ENCODE results near the gene SLC22A16. TPM values are rescaled to one million over a fixed set of nuclear protein-coding genes. Genes with fewer than 3 reads are reported as not detected.
"Not testable (repeated sequence)": the region's sequence is repeated elsewhere in the genome, so short reads cannot be mapped to it uniquely, and the experiment has no call there.

The SLC22A16 gene
- total and polyA plus RNA-seq, 11 donors: 0.25 to 2.4 (median 1.3) TPM; not detected in 7

DNA sequence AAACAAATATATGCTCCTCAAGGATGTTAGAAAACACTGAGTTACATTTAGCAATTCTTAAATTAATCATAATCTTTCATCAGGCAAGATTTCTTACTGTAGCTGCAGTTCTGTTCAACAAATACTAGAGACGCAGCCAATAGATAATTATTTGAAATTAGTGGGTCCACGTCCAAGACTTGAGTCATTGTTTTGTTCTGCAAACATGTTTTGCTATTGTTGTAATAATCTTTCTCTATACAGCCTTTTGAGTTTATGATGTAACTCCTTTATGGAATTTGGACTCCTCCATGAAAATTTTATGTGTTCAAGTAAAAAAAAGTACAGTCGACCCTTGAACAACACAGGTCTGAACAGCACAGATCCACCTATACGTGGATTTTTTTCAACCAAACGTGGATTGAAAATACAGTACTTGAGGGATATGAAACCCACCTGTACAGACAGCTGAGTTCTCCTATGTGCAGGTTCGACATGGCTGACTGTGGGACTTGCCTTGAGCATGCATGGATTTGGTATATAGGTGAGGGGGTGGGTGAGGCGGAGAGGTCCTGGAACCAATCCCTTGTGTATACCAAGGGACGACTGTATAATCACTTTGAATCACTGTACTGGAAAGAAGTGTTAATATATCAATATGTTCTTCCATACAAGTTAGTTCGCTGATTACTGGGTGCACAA, 41.3 kb upstream of the SLC22A16 start:
- WGBS, 4 donors: 67 to 77% (median 71%) methylated on average over 9 of the region's 9 CpGs
- ATAC-seq (no peak), DNase-seq (no peak)
- Histone ChIP-seq H3K9me3 (no peaks in the 10 kb centered on the region), H3K4me1 (peaks cover 0 to 7% (median 0%) of the 10 kb centered on the region in 12 donors), H3K36me3 (no peaks in the 10 kb centered on the region), H3K4me3 (no peak overlapping the region), H3K27ac (no peak overlapping the region), H3K27me3 (no peaks in the 10 kb centered on the region)
- TF ChIP-seq, protein P1, sequence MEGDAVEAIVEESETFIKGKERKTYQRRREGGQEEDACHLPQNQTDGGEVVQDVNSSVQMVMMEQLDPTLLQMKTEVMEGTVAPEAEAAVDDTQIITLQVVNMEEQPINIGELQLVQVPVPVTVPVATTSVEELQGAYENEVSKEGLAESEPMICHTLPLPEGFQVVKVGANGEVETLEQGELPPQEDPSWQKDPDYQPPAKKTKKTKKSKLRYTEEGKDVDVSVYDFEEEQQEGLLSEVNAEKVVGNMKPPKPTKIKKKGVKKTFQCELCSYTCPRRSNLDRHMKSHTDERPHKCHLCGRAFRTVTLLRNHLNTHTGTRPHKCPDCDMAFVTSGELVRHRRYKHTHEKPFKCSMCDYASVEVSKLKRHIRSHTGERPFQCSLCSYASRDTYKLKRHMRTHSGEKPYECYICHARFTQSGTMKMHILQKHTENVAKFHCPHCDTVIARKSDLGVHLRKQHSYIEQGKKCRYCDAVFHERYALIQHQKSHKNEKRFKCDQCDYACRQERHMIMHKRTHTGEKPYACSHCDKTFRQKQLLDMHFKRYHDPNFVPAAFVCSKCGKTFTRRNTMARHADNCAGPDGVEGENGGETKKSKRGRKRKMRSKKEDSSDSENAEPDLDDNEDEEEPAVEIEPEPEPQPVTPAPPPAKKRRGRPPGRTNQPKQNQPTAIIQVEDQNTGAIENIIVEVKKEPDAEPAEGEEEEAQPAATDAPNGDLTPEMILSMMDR (IDR thresholded peaks at IDR 0.05): no peak
- no peak for TF ChIP-seq POLR2A (IDR thresholded peaks at IDR 0.05)
- intact Hi-C loops (cut with DNase I): no loop called here

DNA sequence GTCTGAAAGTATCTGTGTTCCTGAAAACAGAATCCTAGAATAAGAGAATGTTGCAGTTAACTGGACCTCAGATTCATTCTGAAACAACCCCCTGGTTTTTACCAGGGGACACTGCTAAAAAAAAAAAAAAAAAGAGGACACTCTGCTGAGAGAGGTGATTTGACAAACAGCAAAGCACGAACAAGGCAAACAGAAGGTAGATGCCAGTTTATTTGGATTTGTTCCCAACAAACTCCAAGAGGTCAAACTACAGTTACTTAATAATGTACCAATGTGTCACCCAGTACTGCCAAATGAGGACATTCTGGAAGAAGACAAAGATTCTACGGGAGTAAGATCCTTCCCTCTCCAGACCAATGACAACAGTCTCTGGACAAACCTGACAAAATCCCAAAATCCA, 40.6 kb upstream of the SLC22A16 start:
- Histone ChIP-seq H3K4me3 (no peak overlapping the region), H3K27me3 (no peaks in the 10 kb centered on the region), H3K4me1 (peaks cover 0 to 10% (median 0%) of the 10 kb centered on the region in 12 donors), H3K9me3 (no peaks in the 10 kb centered on the region), H3K36me3 (no peaks in the 10 kb centered on the region), H3K27ac (no peak overlapping the region)
- intact Hi-C loops (cut with DNase I): no loop called here
- ATAC-seq (peak in 1 of 4 donors; percentile 40), DNase-seq (no peak)
- TF ChIP-seq, protein P1 (IDR thresholded peaks at IDR 0.05): no peak
- TF ChIP-seq POLR2A (IDR thresholded peaks at IDR 0.05): no peak
- WGBS, 4 donors: 39 to 56% (median 46%) methylated on average over 2 of the region's 2 CpGs

GRCh38 chr6:110514818-110515217, 38.4 kb upstream of the SLC22A16 start:
- Histone ChIP-seq H3K4me3 (no peak overlapping the region), H3K36me3 (no peaks in the 10 kb centered on the region), H3K4me1 (peaks cover 0 to 17% (median 0%) of the 10 kb centered on the region in 12 donors), H3K27me3 (no peaks in the 10 kb centered on the region), H3K27ac (no peak overlapping the region), H3K9me3 (no peaks in the 10 kb centered on the region)
- intact Hi-C loops (cut with DNase I): no loop called here
- 59 to 89% (median 75%) methylated on average over 4 of the region's 4 CpGs for WGBS, 4 donors
- DNase-seq (no peak), ATAC-seq (no peak)
- TF ChIP-seq, protein P1 (IDR thresholded peaks at IDR 0.05): no peak
- no peak for TF ChIP-seq POLR2A (IDR thresholded peaks at IDR 0.05)

DNA sequence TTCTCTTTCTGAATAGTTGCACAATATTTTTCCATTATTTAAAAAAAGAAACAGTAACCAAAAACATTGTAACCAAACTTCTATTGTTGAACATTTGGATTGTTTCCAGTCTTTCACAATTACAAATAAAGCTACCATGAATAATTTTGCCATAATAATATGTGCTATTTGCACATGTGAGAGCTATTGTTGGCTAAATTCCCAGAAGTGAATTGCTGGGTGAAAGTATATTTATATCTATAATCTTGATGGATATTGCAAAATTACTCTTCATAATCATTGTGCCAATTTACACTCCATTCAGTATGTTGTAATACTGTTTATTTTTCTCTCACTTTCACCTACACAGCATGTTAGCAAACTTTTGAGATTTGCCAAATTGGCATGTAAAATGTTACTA, 36.6 kb upstream of the SLC22A16 start:
- Histone ChIP-seq H3K9me3 (peaks cover 0 to 3% (median 0%) of the 10 kb centered on the region in 12 donors), H3K4me3 (no peak overlapping the region), H3K27me3 (no peaks in the 10 kb centered on the region), H3K4me1 (peaks cover 0 to 24% (median 0%) of the 10 kb centered on the region in 12 donors), H3K27ac (no peak overlapping the region), H3K36me3 (no peaks in the 10 kb centered on the region)
- intact Hi-C loops (cut with DNase I): no loop called here
- DNase-seq: no peak
- TF ChIP-seq POLR2A (IDR thresholded peaks at IDR 0.05): no peak
- TF ChIP-seq, protein P1 (IDR thresholded peaks at IDR 0.05): no peak
- ATAC-seq: no peak

- H3K27me3 ChIP-seq; H3K9me3 ChIP-seq; H3K36me3 ChIP-seq; H3K27ac ChIP-seq; intact Hi-C loops (cut with DNase I); ATAC-seq; DNase-seq; H3K4me3 ChIP-seq: not testable (repeated sequence)
- H3K4me1 ChIP-seq: peaks cover 0 to 24% (median 0%) of the 10 kb centered on the region in 12 donors
Measured at GRCh38 chr6:110512549-110512948, 36.1 kb upstream of the SLC22A16 start.

All from heart left ventricle (tissue), 16 donors.